Ishikawa (cell line): ENCODE data around the gene MAML2.

Experiments
- CEBPB ChIP-seq: IDR thresholded peaks from 2 replicates; pipeline ENCODE4 v1.6.1; 2012
- CREB1 ChIP-seq: IDR thresholded peaks from 2 replicates; pipeline ENCODE4 v1.6.1; 2012; ENCODE audit warnings: low read depth
- EGR1 ChIP-seq: IDR thresholded peaks from 2 replicates; pipeline ENCODE4 v1.6.1; 2012
- EP300 ChIP-seq: IDR thresholded peaks from 2 replicates; pipeline ENCODE4 v1.6.1; 2012; ENCODE audit warnings: borderline replicate concordance
- RAD21 ChIP-seq: IDR thresholded peaks from 2 replicates; pipeline ENCODE4 v1.6.1; 2012; ENCODE audit warnings: low read depth
- TCF12 ChIP-seq: IDR thresholded peaks from 2 replicates; pipeline ENCODE4 v1.6.1; 2012; ENCODE audit warnings: low read depth
- TEAD4 ChIP-seq: IDR thresholded peaks from 2 replicates; pipeline ENCODE4 v1.6.1; 2012
- ZBTB7A ChIP-seq: IDR thresholded peaks from 2 replicates; pipeline ENCODE4 v1.6.1; 2012; ENCODE audit warnings: low read depth
- TF ChIP-seq, protein P1 (sequence below): IDR thresholded peaks from 2 replicates; pipeline ENCODE4 v1.6.1; 2012; ENCODE audit warnings: low read depth, mild to moderate bottlenecking
- TF ChIP-seq, protein P2 (sequence below): IDR thresholded peaks from 2 replicates; pipeline ENCODE4 v1.6.1; 2012

DNA sequence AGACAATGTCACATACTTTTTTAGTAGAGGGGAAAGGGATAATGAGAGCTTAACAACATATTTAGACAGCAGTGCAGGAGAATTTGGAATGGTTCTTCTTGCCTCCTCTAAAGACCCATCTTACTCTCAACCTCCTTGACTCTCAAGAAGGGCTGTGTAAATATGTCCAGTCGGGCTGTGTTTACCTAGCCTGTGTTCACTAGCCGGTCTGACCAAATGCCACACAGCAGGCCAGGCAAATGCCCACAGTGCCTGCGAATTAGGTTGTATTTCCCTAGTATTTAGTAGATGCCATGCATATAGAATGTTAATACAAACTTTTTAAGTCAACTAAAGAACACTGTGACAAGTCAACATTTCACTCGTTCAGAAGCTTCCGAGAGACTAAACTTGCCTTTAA lies 367.7 kb downstream of the MAML2 start:
- no peak for TF ChIP-seq EGR1
- TF ChIP-seq EP300: no peak
- TF ChIP-seq, protein P1, sequence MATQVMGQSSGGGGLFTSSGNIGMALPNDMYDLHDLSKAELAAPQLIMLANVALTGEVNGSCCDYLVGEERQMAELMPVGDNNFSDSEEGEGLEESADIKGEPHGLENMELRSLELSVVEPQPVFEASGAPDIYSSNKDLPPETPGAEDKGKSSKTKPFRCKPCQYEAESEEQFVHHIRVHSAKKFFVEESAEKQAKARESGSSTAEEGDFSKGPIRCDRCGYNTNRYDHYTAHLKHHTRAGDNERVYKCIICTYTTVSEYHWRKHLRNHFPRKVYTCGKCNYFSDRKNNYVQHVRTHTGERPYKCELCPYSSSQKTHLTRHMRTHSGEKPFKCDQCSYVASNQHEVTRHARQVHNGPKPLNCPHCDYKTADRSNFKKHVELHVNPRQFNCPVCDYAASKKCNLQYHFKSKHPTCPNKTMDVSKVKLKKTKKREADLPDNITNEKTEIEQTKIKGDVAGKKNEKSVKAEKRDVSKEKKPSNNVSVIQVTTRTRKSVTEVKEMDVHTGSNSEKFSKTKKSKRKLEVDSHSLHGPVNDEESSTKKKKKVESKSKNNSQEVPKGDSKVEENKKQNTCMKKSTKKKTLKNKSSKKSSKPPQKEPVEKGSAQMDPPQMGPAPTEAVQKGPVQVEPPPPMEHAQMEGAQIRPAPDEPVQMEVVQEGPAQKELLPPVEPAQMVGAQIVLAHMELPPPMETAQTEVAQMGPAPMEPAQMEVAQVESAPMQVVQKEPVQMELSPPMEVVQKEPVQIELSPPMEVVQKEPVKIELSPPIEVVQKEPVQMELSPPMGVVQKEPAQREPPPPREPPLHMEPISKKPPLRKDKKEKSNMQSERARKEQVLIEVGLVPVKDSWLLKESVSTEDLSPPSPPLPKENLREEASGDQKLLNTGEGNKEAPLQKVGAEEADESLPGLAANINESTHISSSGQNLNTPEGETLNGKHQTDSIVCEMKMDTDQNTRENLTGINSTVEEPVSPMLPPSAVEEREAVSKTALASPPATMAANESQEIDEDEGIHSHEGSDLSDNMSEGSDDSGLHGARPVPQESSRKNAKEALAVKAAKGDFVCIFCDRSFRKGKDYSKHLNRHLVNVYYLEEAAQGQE: no peak
- no peak for TF ChIP-seq TEAD4
- TF ChIP-seq, protein P2, sequence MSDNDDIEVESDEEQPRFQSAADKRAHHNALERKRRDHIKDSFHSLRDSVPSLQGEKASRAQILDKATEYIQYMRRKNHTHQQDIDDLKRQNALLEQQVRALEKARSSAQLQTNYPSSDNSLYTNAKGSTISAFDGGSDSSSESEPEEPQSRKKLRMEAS: no peak
- no peak for TF ChIP-seq ZBTB7A
- TF ChIP-seq RAD21: no peak
- no peak for TF ChIP-seq TCF12
- TF ChIP-seq CREB1: no peak
- TF ChIP-seq CEBPB: no peak
